ENCODE results near the gene AHDC1.
"Not testable (repeated sequence)": the region's sequence is repeated elsewhere in the genome, so short reads cannot be mapped to it uniquely, and the experiment has no call there.

Gene AHDC1

DNA sequence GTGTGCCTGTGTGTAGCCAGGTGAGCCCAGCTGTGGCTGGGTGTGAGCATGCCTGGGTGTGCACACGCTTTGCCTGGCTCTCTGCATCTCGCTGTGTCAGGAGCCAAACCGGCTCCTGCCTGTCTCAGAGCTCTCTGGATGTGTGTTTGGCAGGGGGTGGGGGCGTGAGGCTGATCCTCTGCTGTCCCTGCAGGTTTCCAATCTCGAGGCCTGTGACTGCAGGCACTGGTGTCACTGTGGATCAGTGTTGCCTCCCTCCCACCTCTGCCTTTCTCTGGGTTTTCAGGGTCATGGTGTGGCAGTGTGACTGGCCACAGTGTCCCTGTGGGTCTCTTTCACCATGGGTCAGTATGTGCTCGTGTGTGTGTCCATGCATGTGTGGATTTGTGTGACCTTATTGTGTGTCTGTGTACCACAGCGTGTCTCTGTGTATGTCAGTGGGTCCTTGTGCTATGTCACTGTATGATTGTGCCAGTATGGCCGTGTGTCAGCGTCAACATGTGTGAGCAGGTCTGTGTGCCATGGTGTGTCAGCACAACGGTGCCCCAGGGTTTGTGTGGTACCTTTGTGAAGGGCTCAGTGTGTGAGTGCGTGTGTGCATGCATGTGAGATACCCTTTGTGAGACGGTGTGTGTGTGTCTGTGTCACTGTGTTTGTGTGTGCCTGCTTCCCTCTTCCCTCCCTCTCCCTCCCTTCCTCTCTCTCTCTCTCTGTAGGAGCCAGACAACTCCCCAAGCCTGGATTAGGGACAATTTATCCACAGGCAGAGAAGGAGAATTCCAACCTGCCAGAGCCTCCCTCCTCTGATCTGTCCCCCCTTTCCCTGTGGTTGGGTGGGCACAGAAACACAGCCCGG is 43.4 kb downstream of the AHDC1 start:
- in situ Hi-C loops (cut with MboI; ENCODE audit: low pct_unique_long_range_greater_than_20kb, low sequenced_read_pairs), result no loop called here
- no peak for DNase-seq

DNA sequence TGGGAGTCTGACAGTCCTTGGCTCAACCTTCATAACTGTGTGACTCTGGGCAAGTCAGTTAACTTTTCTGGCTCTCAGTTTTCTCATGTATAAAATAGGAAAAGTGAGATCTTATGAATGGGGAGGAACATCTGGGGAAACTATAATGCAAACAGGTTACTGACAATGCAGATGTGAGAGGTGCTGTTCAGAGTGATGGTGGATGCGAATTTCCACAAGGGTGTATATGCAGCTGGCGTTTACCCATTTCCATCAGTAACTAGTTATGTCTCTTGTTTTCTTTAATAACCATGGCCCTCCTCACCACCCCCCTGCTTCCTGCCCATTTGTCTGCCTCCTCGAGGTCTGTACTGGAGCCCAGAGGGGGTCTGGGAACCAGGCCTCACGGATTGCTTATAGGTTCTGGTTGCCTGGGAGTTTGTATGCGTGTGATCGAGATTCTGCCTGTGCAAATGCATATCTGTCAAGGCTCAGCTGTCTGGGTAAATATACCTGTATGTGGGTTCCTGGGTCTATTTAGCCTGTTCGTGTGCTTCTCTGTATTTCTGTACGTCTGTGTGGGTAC is 44.4 kb downstream of the AHDC1 start:
- no peak for DNase-seq
- in situ Hi-C loops (cut with MboI; ENCODE audit: low pct_unique_long_range_greater_than_20kb, low sequenced_read_pairs), result no loop called here

DNA sequence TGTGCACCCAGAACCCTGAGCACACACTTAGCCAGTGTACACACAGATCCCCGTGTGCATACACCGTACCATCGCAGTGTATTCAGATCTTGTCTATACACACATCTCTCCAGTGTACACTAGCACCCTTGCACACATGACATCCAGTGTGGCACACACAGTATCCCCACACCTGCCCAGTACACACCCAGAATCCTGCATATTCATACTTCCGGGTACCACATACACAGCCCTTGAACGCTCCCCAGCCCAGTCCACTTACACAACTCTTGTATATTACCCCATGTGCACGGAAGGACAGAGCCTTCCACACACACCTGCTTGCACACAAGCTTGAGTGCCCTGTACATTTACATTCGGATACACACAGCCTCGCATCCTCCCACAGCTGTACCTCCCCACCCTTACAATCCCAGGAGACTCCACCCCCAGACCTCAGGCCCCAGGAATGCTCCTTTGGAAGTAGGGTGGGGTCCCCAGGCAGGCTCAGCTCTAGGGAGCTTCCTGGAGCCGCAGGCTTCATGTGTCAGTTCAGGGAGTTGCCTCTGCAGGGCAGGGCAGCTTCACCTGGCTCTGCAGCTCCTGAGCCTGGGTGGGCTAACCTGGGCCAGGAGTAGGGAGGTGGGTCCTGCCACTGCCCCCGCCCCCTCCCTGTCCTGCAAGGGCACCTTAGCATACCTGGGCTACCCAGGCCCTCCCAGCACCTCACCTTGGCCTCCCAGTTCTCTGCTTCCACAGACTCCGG is 46.2 kb downstream of the AHDC1 start:
- no peak for DNase-seq
- in situ Hi-C loops (cut with MboI; ENCODE audit: low pct_unique_long_range_greater_than_20kb, low sequenced_read_pairs), result no loop called here

DNA sequence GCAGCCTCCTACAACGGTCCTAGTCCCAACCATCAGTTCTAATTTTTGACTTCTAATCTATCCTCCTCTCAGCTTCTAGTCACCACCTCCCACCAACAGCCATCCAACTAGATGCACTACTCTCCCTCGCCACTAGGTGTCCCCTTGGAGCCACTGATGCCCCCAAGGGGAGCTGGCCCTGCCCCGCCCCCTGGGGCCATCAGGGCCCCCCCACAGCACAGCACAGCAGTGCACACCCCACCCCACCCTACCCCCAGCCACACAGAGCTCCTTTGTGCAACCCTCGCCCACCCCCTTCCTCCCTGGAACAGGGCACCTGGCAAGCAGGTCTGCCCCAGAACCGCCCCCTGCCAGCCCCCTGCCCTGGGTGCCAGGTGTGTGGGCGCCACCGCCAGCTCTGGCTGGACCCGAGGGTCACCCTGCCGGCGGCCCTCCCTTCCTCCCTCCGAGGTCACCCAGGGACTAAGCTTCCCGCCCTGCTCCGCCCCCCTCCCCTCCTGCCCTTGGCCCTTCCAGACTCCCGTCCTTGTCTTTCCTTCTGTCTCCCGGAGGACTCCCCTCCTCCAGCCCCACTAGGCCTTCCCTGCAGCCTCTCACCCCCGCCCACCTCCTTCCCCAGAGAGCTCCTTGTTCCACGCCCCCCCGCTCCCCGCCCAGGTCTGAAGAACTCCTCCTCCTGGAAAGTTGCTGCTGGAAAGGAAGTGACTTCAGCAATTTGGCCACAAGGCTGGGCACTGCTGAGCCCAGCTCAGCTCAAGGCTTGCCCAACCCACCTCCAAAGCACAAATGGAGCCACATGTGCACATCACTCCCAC is 47.0 kb downstream of the AHDC1 start:
- in situ Hi-C loops (cut with MboI; ENCODE audit: low pct_unique_long_range_greater_than_20kb, low sequenced_read_pairs), result no loop called here
- DNase-seq, result peak; percentile 80

DNA sequence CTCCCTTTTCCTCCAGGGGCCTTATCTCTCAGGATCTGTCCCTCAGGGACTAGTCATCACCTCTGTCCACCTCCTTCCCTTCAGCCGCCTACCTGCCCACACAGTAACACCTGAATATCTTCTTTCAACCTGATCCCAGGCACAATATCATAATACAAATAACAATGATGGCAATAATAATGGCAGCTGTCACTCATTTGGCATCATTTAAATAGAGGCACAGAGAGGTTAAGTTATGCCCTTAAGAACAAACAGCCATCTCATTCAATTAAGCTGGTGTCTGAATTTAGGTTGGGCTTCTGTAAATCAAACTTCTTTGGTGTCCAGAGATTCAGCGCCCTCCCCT is 47.5 kb downstream of the AHDC1 start:
- in situ Hi-C loops (cut with MboI; ENCODE audit: low pct_unique_long_range_greater_than_20kb, low sequenced_read_pairs), result no loop called here
- no peak for DNase-seq

DNA sequence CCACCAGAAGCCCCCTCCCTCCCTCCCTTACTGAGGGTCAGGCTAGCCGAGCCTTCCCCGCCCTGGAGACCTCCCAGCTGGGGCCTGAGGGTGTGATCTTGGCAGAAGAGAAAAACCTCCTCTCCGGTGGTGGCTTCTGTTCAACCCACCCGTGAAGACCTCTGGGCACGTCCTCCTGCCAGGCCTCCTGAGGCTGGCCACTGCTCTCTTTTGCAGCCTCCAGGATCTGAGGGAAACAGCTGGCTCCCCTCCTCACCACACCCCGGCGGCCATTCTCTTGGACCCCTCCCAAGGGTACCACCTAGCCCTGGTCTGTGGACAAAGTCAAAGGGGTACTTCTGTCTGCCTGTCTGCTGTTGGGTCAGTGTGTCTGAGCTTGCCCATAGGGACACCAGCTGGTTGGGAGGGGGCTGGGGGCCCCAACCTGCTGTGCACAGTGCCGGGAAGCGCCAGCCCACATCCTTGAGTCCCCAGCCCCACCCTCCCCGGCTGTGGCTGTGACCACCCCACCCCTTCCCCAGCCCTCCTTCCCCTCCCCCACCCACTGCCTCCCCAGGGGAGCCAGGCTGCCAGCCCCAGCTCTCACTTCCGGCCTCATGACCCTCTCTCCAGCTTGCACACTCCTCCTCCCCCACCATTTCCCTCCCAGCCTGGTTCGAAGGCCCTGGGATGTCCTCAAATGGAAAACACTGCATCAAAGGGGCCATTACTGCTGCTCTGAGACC is 48.1 kb downstream of the AHDC1 start:
- in situ Hi-C loops (cut with MboI; ENCODE audit: low pct_unique_long_range_greater_than_20kb, low sequenced_read_pairs), result no loop called here

DNA sequence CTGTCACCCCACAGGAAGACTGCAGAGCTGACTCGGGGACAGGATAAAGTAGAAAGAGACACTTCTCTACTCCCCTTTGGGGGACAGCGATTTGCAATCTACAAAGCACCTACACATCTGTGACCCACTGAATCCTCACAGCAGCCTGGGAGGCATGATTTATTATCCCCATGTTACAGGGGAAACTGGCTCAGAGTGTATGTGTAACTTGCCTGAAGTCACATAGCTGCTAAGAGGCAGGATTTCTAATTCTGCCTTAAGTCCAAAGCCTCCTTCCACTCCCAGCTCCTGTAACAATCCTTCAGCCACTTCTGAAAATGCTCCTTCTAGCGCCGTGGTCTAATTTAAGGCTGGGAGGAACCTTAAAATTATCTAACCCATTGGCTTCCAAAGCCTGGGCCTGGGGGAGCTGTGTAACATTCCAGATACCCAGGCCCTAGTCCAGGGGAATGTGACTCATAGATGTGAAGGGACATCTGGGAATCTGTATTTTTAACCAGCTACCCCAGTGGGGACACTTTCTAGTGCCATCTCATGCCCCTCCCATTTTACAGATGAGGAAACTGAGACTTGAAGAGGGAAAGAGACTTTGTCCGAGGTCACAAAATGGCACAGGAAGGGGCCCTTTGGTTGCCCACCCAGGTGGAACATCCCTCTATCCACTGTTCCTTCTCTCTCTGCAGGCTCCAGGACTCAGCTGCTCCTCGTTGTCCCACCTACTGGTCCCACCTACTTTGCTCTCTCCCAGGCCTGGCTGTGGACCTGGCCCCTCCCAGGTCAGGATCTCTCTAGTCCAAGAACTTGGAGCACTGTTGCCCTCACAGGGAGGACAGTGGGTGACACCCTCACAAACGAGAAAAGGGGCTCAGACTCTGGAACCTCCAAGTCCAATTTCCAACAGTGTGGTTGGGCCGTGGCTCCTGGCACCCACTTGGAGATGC is 48.9 kb downstream of the AHDC1 start:
- in situ Hi-C loops (cut with MboI; ENCODE audit: low pct_unique_long_range_greater_than_20kb, low sequenced_read_pairs), result no loop called here
- no peak for DNase-seq

More for the DNA sequence above, 48.1 kb downstream of the AHDC1 start:
- peak; percentile 48 for DNase-seq

DNA sequence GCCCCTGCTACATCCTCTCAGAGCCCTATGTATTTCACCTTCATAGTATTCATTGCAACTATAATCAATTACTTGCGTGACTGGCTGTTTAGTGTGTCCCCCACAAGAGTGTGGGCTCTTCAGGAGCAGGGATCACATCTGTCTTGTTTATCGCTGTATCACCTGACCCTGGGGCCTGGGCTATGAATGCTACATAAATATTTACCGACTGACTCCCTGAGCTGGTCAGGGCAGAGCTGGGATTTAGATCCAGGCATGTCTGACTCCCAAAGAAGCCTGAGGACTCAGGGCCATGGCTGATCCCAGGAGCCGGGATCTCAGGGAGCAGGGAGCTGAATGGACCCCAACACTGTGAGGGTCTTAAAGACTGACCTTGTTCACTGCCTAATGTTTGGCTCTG is 49.7 kb downstream of the AHDC1 start:
- in situ Hi-C loops (cut with MboI; ENCODE audit: low pct_unique_long_range_greater_than_20kb, low sequenced_read_pairs), result no loop called here
- no peak for DNase-seq

GRCh38 chr1:27553823-27554222 is 50.1 kb downstream of the AHDC1 start:
- DNase-seq; in situ Hi-C loops (cut with MboI; ENCODE audit: low pct_unique_long_range_greater_than_20kb, low sequenced_read_pairs): not testable (repeated sequence)

DNA sequence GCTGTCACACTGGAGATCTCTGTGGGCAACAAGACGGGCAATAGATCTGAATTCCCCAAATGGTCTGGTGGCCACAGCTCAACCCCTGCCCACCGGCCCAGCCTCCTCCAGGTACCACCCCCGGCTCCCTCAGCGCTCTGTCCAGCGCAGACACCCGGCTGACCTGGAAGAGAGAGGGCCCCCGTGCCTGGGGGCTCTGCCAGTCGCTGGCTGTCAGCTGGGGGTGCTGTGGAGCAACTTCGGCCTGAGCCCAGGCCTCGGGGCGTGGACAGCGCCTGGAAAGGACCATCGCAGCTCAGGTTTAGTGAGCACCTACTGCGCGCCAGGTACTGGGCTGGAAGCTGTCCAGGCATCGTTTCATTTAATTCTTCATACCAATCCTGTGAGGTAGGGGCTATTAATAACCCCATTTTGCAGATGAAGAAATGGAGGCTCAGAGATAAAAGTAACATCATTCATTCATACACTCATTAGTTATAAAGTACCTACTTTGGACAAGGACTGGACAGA is 51.0 kb downstream of the AHDC1 start:
- no peak for DNase-seq
- in situ Hi-C loops (cut with MboI; ENCODE audit: low pct_unique_long_range_greater_than_20kb, low sequenced_read_pairs), result no loop called here

- in situ Hi-C loops (cut with MboI; ENCODE audit: low pct_unique_long_range_greater_than_20kb, low sequenced_read_pairs), result no loop called here
- no peak for DNase-seq
Measured at GRCh38 chr1:27551953-27552312, 52.0 kb downstream of the AHDC1 start.

GRCh38 chr1:27551170-27551952 is 52.6 kb downstream of the AHDC1 start:
- no peak for DNase-seq
- in situ Hi-C loops (cut with MboI; ENCODE audit: low pct_unique_long_range_greater_than_20kb, low sequenced_read_pairs), result no loop called here

- no peak for DNase-seq
- in situ Hi-C loops (cut with MboI; ENCODE audit: low pct_unique_long_range_greater_than_20kb, low sequenced_read_pairs), result no loop called here
Measured at GRCh38 chr1:27550510-27551169, 53.3 kb downstream of the AHDC1 start.

DNA sequence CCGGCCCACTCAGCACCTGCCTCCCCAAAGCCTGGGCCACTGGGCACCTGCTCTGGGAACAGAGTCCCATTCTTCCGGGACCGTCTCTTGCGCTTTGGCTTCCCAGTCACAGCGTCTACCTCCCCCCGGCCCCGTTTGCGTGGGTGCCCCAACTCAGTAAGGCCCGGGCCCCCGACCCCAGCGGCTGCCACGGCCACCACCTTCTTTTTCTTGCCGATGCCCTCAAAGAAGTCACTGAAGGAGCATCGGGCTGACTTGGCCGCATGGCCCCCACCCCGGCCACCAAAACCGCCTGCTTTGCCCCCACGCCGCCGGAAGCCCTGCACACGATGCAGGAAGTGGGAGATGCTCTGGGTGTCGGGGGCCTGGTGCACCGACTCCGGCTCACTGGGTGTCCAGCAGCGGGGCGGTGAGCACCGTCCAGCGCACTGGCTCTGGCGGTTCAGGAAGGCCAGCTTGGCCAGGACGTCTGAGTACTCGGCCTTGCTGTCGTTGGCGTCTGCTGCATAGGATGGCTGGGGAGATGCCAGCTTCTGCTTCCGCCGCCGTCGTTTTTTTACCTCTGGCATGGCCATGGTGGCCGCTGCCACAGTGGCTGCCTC is 54.0 kb downstream of the AHDC1 start:
- DNase-seq, result no peak
- in situ Hi-C loops (cut with MboI; ENCODE audit: low pct_unique_long_range_greater_than_20kb, low sequenced_read_pairs), result no loop called here

- in situ Hi-C loops (cut with MboI; ENCODE audit: low pct_unique_long_range_greater_than_20kb, low sequenced_read_pairs), result no loop called here
- no peak for DNase-seq
Measured at GRCh38 chr1:27548858-27549719, 54.9 kb downstream of the AHDC1 start.

Measured in KBM-7 (cell line).